H54 (cell line): ENCODE data around the gene DCN.
A peak's percentile ranks its signal among the peaks of the same experiment; 100 is the strongest.

Experiments used
- DNase-seq: peaks from one replicate; pipeline ENCODE4 v3.0.0; 2011; ENCODE audit warnings: low spot score, mixed read lengths; ENCODE audit not compliant: insufficient read length
- FAIRE-seq: peaks from 3 replicates; lab custom pipeline; 2011; peaks lifted over from hg19 to GRCh38; lab: Jason Lieb, UNC
- POLR2A ChIP-seq: IDR thresholded peaks from 2 replicates; pipeline ENCODE4 v1.6.1; 2011; ENCODE audit warnings: low read depth, mild to moderate bottlenecking, low read length

DCN gene

DNA sequence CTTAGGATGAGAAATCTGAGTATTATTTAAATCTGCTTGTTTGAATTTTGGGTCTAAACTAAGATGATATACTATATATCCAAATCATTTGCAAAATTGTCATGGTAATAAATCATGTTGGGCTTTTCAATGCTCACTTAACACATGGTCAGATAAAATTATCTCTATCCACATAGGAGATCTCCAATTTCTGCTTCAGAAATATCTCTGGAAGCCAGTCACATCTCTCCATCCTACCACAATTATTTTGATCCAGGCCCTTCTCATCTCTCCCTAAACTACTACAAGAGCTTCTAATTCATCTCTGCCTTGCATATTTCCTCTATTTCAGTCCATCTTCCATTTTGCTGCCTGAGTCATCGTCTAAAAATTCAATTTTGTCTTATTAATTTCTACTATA lies 3.8 kb downstream of the DCN start:
- no peak for TF ChIP-seq POLR2A
- FAIRE-seq (no peak), DNase-seq (no peak)

DNA sequence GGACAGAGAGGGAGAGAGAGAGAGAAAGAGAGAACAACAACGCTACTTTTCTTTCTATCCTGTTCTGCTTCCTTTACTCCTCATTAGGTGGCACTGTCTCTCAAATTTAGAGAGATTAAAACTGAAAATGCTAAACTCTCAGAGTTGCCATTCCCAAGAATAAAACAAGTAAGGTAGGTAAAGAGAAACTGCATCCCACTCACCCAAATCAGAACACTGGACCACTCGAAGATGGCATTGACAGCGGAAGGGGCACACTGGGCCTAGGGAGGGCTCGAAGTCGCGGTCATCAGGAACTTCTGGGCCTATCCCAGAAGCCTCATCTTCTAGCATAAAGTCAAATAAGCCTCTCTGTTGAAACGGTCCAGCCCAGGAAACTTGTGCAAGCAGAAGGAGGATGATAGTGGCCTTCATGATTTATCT lies 4.5 kb downstream of the DCN start:
- FAIRE-seq: peak; percentile 43
- TF ChIP-seq POLR2A: no peak
- DNase-seq: no peak

DNA sequence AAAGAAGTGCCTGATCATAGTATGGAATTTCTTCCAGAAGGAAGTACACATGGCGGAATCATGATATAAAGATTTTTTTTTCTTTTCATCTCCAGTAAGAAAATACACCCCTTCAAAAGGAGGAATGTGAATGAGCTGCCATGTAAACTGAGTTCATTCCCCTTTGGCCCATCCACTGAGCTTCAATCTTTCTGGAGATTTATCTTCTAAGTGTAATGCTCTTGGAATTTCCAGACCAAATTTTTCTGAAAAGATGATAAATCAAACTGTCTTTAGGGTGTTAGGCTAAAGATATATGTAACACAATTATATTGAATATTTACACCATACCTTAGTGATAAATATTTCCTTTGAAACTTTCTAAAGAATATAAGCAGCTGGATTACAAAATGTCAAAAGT lies 5.2 kb downstream of the DCN start:
- no peak for FAIRE-seq
- TF ChIP-seq POLR2A: no peak
- DNase-seq: no peak

DNA sequence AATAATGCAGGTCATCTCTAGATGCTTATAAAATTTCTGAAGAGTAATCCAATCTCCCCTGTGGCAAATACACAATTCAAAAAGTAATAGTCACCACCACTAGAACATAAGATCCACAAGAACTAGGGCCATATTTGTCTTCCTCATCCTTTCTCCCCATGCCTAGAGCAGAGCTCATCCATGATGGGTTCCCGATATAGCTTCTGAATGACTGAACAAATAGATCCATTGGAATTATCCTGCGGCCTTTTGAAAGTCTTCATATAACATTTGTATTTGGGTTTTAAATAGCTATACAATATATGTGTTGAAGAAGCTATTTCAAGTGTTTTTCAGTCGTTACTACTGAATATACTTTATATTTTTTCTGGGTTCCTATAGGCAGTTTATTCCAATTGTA lies 5.7 kb downstream of the DCN start:
- FAIRE-seq: no peak
- no peak for TF ChIP-seq POLR2A

DNA sequence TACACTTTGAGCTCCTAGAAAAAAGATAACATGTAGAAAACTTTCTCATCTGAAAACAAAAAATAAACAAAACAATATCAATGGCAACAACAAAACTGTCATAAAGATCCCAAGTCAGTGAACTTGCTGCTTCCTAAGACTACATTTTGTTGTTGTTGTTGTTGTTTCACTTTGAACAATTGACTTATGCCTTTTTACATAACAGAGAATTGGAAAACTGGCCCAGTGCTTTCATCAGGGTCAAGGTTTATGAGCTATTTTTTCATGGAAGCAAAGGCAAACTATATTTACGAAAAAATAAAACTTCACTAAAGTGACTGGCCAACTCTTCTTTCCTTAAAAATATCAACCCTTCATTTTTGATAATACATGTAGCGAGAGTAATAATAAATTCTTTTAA lies 6.3 kb downstream of the DCN start:
- no peak for DNase-seq
- TF ChIP-seq POLR2A: no peak
- no peak for FAIRE-seq

More for the DNA sequence above, 5.7 kb downstream of the DCN start:
- DNase-seq: no peak

DNA sequence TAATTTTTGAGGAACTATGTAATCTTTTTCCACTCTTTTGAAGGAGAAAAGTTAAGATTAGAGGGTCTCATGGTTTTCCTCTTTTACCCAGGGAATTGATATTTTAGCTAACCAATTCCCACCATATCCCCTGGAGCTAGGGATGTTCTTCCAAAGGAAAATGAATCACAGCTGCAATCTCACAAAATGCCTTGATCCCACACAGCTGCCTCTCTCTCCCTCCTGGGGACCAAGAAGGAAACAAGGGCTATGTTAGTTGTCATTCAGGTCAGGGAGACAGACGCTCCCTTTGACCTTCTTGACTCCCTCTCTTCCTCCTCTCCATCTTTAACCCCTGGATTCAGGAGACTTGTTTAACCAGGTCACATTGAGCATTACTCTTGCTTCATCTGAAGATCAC lies 9.5 kb downstream of the DCN start:
- no peak for TF ChIP-seq POLR2A
- DNase-seq: no peak
- FAIRE-seq: no peak

DNA sequence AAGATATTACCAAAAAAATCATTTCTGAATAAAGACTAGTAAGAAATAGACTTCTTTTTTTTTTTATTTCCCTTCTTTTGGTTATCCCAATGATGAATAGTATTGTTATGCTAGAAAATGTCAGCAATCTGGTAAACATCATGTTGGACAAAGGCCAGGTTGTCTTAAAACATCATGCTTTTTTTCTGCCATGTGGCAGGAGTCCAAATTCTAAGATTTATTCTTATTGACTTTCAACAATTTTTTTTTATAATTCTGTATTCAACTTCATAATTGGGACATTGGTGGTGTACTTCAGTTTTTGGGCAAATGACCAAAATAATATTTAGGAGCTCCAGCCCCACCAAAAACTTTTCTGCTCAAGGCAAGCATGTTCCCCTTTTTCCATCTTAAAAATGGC lies 10.5 kb downstream of the DCN start:
- FAIRE-seq (no peak), DNase-seq (no peak)
- TF ChIP-seq POLR2A: no peak

DNA sequence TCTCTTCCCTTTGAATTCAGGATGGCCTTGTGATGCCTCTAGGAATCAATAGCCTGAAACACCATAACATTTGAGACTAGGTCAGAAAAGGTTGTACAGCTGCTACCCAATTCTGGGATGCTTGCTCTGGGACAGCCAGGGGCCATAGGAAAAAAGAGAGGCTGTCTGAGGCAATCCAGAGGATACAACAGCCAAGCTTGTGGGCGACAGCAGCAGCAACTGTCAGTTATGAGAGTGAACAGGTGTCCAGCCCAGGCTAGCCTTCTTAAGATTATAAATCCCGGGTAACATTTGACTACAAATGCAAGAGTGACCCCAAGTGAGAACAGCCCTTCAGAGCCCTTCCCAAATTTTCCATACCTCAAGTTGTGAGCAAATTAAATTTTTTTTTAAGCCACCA lies 11.1 kb downstream of the DCN start:
- no peak for FAIRE-seq
- TF ChIP-seq POLR2A: no peak
- DNase-seq: no peak

DNA sequence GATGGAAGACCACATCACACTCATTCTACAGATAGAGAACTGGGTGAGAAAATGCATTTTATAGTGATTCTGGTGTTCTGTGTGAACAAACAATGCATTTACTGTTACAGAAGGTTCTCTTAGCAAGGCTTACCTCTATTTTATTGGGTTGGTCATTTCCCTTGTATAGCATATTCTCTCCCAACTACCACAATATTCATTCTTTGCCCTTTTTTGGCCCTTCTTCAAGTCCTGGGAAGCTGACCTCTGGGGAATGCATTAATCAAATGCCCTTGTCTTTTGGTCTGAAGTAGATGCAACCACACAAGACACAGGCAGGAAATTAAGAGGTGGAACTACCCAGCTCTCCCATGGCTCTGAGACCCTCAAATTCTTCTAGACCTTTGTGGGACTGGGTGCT lies 19.5 kb downstream of the DCN start:
- no peak for TF ChIP-seq POLR2A
- FAIRE-seq (no peak), DNase-seq (no peak)

DNA sequence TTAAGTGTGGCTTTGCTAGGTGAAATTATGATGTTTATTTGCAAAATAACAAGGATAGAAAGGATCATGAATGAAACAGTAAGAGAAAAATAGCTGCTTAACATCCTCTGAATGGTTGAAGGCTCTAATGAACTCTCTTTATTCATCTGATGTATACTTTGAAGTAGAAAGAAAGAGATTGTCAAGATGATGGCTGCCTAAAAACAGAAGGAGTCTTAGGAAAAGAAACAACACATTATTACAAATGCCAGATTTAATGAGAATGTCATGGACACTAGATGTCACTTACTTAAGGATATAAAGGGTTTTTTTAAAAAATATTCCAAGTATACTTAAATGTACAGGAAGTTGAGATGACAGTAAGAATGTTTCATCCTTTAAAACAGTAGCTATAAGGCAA lies 21.6 kb downstream of the DCN start:
- no peak for TF ChIP-seq POLR2A
- DNase-seq: no peak
- no peak for FAIRE-seq

DNA sequence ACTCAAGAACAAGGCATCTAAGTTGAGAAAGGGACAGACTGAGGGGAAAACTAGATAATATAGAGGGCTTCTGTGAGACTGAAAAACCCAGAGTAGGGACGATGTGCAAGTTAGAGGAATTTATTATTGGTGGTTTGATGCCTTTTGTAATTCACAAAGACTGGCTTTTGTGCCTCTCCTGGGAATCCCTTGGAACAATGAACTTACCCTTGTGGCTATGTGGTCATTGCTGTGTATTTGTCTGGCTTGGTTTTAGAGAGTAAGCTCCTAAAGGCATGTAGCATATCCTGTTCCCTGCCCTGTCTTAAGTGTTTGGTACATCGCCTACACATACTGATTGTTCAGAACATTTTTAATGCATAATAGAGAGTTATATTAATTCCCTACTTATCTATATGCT lies 26.6 kb downstream of the DCN start:
- FAIRE-seq (no peak), DNase-seq (no peak)
- no peak for TF ChIP-seq POLR2A

DNA sequence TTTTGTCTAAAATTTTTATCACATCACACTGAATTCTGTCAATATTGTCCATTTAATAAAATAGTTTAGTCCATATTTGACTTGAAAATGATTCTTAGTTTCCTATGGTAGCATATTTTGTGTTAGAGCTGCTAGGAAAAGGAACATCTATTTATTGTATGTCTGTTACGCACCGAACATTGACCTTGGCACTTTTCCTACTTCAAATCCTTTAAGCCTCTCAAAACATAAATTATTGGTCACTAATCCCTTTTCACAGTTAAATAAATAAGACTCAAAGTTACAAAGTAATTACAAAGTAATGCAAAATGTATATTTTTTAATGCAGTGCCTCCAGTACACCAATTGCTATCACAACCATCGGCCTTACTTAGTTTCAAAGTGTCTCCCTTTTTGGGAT lies 28.5 kb downstream of the DCN start:
- no peak for FAIRE-seq
- TF ChIP-seq POLR2A: no peak

DNA sequence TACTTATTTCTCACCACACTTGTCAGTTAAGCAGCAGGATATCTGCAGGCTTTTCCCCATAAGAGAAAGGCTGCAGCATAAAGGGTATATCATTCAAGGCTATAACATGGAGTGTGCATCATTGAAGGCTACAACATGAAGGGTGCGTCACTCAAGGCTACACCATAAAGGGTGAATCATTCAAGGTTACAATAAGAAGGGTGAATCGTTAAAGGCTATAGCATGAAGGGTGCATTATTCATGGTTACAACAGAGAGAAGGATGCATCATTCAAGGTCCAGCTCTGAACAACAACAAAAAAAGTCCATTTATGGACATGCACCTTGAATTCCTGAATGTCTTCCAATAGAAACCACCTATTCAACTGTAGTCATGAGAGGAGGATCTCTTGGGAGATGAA lies 38.6 kb downstream of the DCN start:
- FAIRE-seq: peak; percentile 66
- no peak for DNase-seq
- no peak for TF ChIP-seq POLR2A

More for the DNA sequence above, 28.5 kb downstream of the DCN start:
- DNase-seq: no peak

DNA sequence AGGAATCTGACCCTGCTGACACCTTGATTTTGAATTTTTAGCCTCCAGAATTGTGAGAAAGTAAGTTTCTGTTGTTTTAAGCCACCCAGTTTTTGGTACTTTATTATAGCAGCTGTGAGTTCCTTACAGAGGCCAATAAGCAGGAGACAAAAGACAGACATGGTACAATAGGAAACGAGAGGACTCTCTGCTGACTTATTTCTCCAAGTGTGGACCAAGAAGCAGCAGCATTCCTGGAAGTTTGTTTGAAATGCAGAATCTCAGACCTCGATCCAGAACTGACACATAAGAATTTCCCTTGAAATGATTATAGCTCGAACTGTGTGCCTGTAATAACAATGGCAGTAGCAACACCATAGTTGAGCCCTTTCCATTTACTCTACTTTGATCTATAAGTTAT lies 39.4 kb downstream of the DCN start:
- DNase-seq: no peak
- FAIRE-seq: no peak
- no peak for TF ChIP-seq POLR2A

DNA sequence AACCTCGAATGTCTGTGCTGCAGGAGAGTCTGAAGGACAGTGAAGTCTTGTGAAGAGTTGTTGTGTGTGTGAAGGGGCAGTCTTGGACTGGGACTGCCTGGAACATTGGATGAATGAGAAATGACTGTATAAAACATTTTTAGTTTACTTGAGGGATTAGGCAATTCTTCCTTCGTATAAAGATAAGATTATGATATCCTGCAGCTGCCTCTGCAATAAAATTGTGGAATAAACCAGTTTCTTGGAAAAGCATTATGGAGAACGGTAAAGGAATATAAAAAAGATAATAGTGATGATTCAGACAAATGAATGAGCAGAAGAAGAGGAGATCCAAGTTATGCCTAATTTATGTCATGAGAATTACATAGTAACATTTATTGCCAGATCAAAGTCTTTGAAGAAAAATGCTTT lies 40.4 kb downstream of the DCN start:
- FAIRE-seq: no peak
- TF ChIP-seq POLR2A: no peak
- no peak for DNase-seq

DNA sequence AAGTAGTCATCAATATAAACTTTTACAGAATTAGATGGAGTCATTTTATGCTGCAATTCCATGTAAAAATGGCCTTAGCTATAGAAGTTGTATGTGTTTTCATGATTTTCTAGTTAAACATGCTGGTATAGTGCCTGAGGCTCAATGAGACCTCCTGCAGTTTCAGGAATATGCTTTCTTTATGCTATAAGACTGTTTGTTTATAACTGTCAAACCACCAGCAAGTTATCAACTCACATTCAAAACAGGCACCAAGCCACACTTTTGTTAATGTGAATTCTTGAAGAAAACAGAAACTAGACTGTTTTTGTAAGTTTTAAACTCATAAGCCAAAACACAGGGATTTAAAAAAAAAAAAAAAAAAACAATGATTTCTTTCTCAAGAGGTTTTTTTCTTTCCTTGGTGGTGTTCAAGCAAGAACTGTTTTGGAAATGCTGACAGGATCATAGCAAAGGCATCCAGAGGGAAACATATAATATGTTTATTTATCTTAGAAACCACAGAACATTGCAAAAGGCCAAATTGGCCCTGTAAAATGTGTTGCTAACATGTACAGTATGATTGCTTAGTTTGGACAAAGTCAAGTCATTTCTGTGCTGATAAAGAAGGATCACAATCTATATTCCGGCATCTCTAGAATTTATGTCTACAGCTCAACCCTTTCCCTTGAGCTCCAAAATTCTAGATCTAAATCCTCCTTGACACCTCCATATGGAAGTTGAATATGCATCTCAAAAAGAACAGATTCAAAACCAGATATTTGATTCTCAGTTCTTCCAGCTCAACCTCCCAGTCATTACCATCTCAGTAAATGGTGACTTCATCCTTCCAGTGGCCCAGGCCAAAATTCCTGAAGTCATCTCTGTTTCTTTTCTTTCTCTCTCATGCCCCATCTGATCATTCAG lies 42.3 kb downstream of the DCN start:
- FAIRE-seq (peak; percentile 55), DNase-seq (no peak)
- TF ChIP-seq POLR2A: no peak
